ENCODE measurements around the gene CD248. TPM values are rescaled to one million over a fixed set of nuclear protein-coding genes. Genes with fewer than 3 reads are reported as not detected.
"Not testable (repeated sequence)": the region's sequence is repeated elsewhere in the genome, so short reads cannot be mapped to it uniquely, and the experiment has no call there.

Gene CD248
- total RNA-seq, 2 donors from 2014 or later = 4.9 to 8.8 TPM

- DNase-seq = no peak
- intact Hi-C loops (cut with DNase I) = no loop called here
- Histone ChIP-seq H3K9me3 (no peaks in the 10 kb centered on the region), H3K36me3 (peaks cover 13% of the 10 kb centered on the region), H3K4me3 (peak within 1 kb of the TSS; percentile 24), H3K9ac (ENCODE audit: low read depth in 2 of 2, low read length in 2 of 2) (peak within 1 kb of the TSS in 1 of 2 donors; percentile 8), H3K27me3 (no peaks in the 10 kb centered on the region), H3K27ac (no peak within 1 kb of the TSS), H3K4me1 (no peaks in the 10 kb centered on the region)
- no peak for TF ChIP-seq CTCF (IDR thresholded peaks at IDR 0.05)
Measured at GRCh38 chr11:66277471-66278362, 39.1 kb downstream of the CD248 start, which contains the start of gene CNIH2. Gene CNIH2, plus strand, starts transcription at chr11:66278175. Its CDS starts 282 bp downstream, at chr11:66278457.

- H3K4me3 ChIP-seq; H3K9ac ChIP-seq (ENCODE audit: low read depth in 2 of 2, low read length in 2 of 2); H3K27me3 ChIP-seq; H3K4me1 ChIP-seq; H3K9me3 ChIP-seq; H3K27ac ChIP-seq; DNase-seq; intact Hi-C loops (cut with DNase I): not testable (repeated sequence)
- peaks cover 13% of the 10 kb centered on the region for H3K36me3 ChIP-seq
Measured at GRCh38 chr11:66277064-66277463, 39.8 kb downstream of the CD248 start.

- H3K9me3 ChIP-seq; H3K27ac ChIP-seq; H3K9ac ChIP-seq (ENCODE audit: low read depth in 2 of 2, low read length in 2 of 2); H3K4me3 ChIP-seq; DNase-seq; H3K4me1 ChIP-seq; intact Hi-C loops (cut with DNase I); H3K27me3 ChIP-seq: not testable (repeated sequence)
- H3K36me3 ChIP-seq = peaks cover 13% of the 10 kb centered on the region
Measured at GRCh38 chr11:66276619-66277018, 40.2 kb downstream of the CD248 start.

- no peak for TF ChIP-seq CTCF (IDR thresholded peaks at IDR 0.05)
- H3K36me3 ChIP-seq = peaks cover 13% of the 10 kb centered on the region
- DNase-seq = no peak
- intact Hi-C loops (cut with DNase I) = no loop called here
- H3K27me3 ChIP-seq = no peaks in the 10 kb centered on the region
- no peaks in the 10 kb centered on the region for H3K4me1 ChIP-seq
- H3K9ac ChIP-seq (ENCODE audit: low read depth in 2 of 2, low read length in 2 of 2) = no peak overlapping the region
- H3K27ac ChIP-seq = no peak overlapping the region
- no peaks in the 10 kb centered on the region for H3K9me3 ChIP-seq
- no peak overlapping the region for H3K4me3 ChIP-seq
Measured at GRCh38 chr11:66275984-66276612, 40.7 kb downstream of the CD248 start.

- no peak for TF ChIP-seq CTCF (IDR thresholded peaks at IDR 0.05)
- H3K36me3 ChIP-seq = peaks cover 13% of the 10 kb centered on the region
Measured at GRCh38 chr11:66275396-66275795, 41.4 kb downstream of the CD248 start.

GRCh38 chr11:66274219-66274618 is 42.6 kb downstream of the CD248 start:
- Histone ChIP-seq H3K27me3 (no peaks in the 10 kb centered on the region), H3K27ac (no peak overlapping the region), H3K9ac (ENCODE audit: low read depth in 2 of 2, low read length in 2 of 2) (no peak overlapping the region), H3K4me1 (no peaks in the 10 kb centered on the region), H3K4me3 (no peak overlapping the region), H3K36me3 (peaks cover 13% of the 10 kb centered on the region), H3K9me3 (no peaks in the 10 kb centered on the region)
- DNase-seq = no peak
- intact Hi-C loops (cut with DNase I) = no loop called here
- no peak for TF ChIP-seq CTCF (IDR thresholded peaks at IDR 0.05)

More at GRCh38 chr11:66275396-66275795, 41.4 kb downstream of the CD248 start:
- Histone ChIP-seq H3K4me1 (no peaks in the 10 kb centered on the region), H3K27me3 (no peaks in the 10 kb centered on the region), H3K9me3 (no peaks in the 10 kb centered on the region), H3K9ac (ENCODE audit: low read depth in 2 of 2, low read length in 2 of 2) (no peak overlapping the region), H3K27ac (no peak overlapping the region), H3K4me3 (no peak overlapping the region)
- no peak for DNase-seq
- intact Hi-C loops (cut with DNase I) = no loop called here

All from colonic mucosa (tissue), 4 donors.